Measurements from ENCODE around the gene HAS3.
"Not testable (repeated sequence)": the region's sequence is repeated elsewhere in the genome, so short reads cannot be mapped to it uniquely, and the experiment has no call there.

HAS3 gene

GRCh38 chr16:69105501-69106361, at the start of gene HAS3:
Gene HAS3 (plus strand): TSS chr16:69105653. CDS start chr16:69109396, 3,743 bp downstream.
- H3K9ac ChIP-seq (ENCODE audit: low read length), result peak within 1 kb of the TSS; percentile 74
- peaks cover 30% of the 10 kb centered on the region for H3K4me1 ChIP-seq (ENCODE audit: control insufficient read depth, insufficient read depth, low read length)
- peak within 1 kb of the TSS; percentile 85 for H3K4me3 ChIP-seq (ENCODE audit: low read depth, low read length)
- peak within 1 kb of the TSS; percentile 49; the same call in 1 of the 2 replicates for H3K27ac ChIP-seq (ENCODE audit: low read depth, low read length)
- no peaks in the 10 kb centered on the region for H3K9me3 ChIP-seq (ENCODE audit: control insufficient read depth, insufficient read depth, low read depth, low read length)
- peaks cover 16% of the 10 kb centered on the region for H3K36me3 ChIP-seq (ENCODE audit: control insufficient read depth, insufficient read depth, low read length)
- H3K27me3 ChIP-seq (ENCODE audit: control insufficient read depth, insufficient read depth, low read length), result peaks cover 9% of the 10 kb centered on the region; the same call in 1 of the 2 replicates

GRCh38 chr16:69055980-69056379, 49.5 kb upstream of the HAS3 start:
- Histone ChIP-seq H3K9me3 (ENCODE audit: control insufficient read depth, insufficient read depth, low read depth, low read length) (no peaks in the 10 kb centered on the region), H3K36me3 (ENCODE audit: control insufficient read depth, insufficient read depth, low read length) (no peaks in the 10 kb centered on the region), H3K4me3 (ENCODE audit: low read depth, low read length) (no peak overlapping the region), H3K27me3 (ENCODE audit: control insufficient read depth, insufficient read depth, low read length) (no peaks in the 10 kb centered on the region), H3K27ac (ENCODE audit: low read depth, low read length) (no peak overlapping the region), H3K4me1 (ENCODE audit: control insufficient read depth, insufficient read depth, low read length) (peaks cover 7% of the 10 kb centered on the region), H3K9ac (ENCODE audit: low read length) (no peak overlapping the region)

GRCh38 chr16:69056421-69056820, 49.0 kb upstream of the HAS3 start:
- Histone ChIP-seq H3K4me3 (ENCODE audit: low read depth, low read length) (no peak overlapping the region), H3K36me3 (ENCODE audit: control insufficient read depth, insufficient read depth, low read length) (no peaks in the 10 kb centered on the region), H3K4me1 (ENCODE audit: control insufficient read depth, insufficient read depth, low read length) (peaks cover 7% of the 10 kb centered on the region), H3K27me3 (ENCODE audit: control insufficient read depth, insufficient read depth, low read length) (no peaks in the 10 kb centered on the region), H3K9me3 (ENCODE audit: control insufficient read depth, insufficient read depth, low read depth, low read length) (no peaks in the 10 kb centered on the region), H3K9ac (ENCODE audit: low read length) (no peak overlapping the region), H3K27ac (ENCODE audit: low read depth, low read length) (no peak overlapping the region)

GRCh38 chr16:69057400-69058378, 47.8 kb upstream of the HAS3 start:
- H3K27me3 ChIP-seq (ENCODE audit: control insufficient read depth, insufficient read depth, low read length), result no peaks in the 10 kb centered on the region
- no peaks in the 10 kb centered on the region for H3K9me3 ChIP-seq (ENCODE audit: control insufficient read depth, insufficient read depth, low read depth, low read length)
- peaks cover 7% of the 10 kb centered on the region for H3K4me1 ChIP-seq (ENCODE audit: control insufficient read depth, insufficient read depth, low read length)
- H3K9ac ChIP-seq (ENCODE audit: low read length), result no peak overlapping the region
- no peaks in the 10 kb centered on the region for H3K36me3 ChIP-seq (ENCODE audit: control insufficient read depth, insufficient read depth, low read length)
- no peak overlapping the region for H3K27ac ChIP-seq (ENCODE audit: low read depth, low read length)
- H3K4me3 ChIP-seq (ENCODE audit: low read depth, low read length), result no peak overlapping the region

- peaks cover 23% of the 10 kb centered on the region for H3K4me1 ChIP-seq (ENCODE audit: control insufficient read depth, insufficient read depth, low read length)
- H3K4me3 ChIP-seq (ENCODE audit: low read depth, low read length); H3K9me3 ChIP-seq (ENCODE audit: control insufficient read depth, insufficient read depth, low read depth, low read length); H3K27me3 ChIP-seq (ENCODE audit: control insufficient read depth, insufficient read depth, low read length); H3K36me3 ChIP-seq (ENCODE audit: control insufficient read depth, insufficient read depth, low read length); H3K9ac ChIP-seq (ENCODE audit: low read length); H3K27ac ChIP-seq (ENCODE audit: low read depth, low read length): not testable (repeated sequence)
These were observed 42.0 kb upstream of the HAS3 start for GRCh38 chr16:69063491-69063890.

- no peak overlapping the region for H3K9ac ChIP-seq (ENCODE audit: low read length)
- H3K27ac ChIP-seq (ENCODE audit: low read depth, low read length), result no peak overlapping the region
- no peak overlapping the region for H3K4me3 ChIP-seq (ENCODE audit: low read depth, low read length)
- H3K27me3 ChIP-seq (ENCODE audit: control insufficient read depth, insufficient read depth, low read length), result no peaks in the 10 kb centered on the region
- H3K4me1 ChIP-seq (ENCODE audit: control insufficient read depth, insufficient read depth, low read length), result peaks cover 25% of the 10 kb centered on the region
- no peaks in the 10 kb centered on the region for H3K36me3 ChIP-seq (ENCODE audit: control insufficient read depth, insufficient read depth, low read length)
- no peaks in the 10 kb centered on the region for H3K9me3 ChIP-seq (ENCODE audit: control insufficient read depth, insufficient read depth, low read depth, low read length)
These were observed 41.2 kb upstream of the HAS3 start for GRCh38 chr16:69064124-69064763.

GRCh38 chr16:69064764-69065313, 40.6 kb upstream of the HAS3 start:
- no peaks in the 10 kb centered on the region for H3K9me3 ChIP-seq (ENCODE audit: control insufficient read depth, insufficient read depth, low read depth, low read length)
- no peak overlapping the region for H3K9ac ChIP-seq (ENCODE audit: low read length)
- H3K36me3 ChIP-seq (ENCODE audit: control insufficient read depth, insufficient read depth, low read length), result no peaks in the 10 kb centered on the region
- H3K27me3 ChIP-seq (ENCODE audit: control insufficient read depth, insufficient read depth, low read length), result no peaks in the 10 kb centered on the region
- no peak overlapping the region for H3K4me3 ChIP-seq (ENCODE audit: low read depth, low read length)
- no peak overlapping the region for H3K27ac ChIP-seq (ENCODE audit: low read depth, low read length)
- H3K4me1 ChIP-seq (ENCODE audit: control insufficient read depth, insufficient read depth, low read length), result peaks cover 27% of the 10 kb centered on the region

- H3K36me3 ChIP-seq (ENCODE audit: control insufficient read depth, insufficient read depth, low read length), result no peaks in the 10 kb centered on the region
- H3K27ac ChIP-seq (ENCODE audit: low read depth, low read length), result no peak overlapping the region
- H3K4me3 ChIP-seq (ENCODE audit: low read depth, low read length), result no peak overlapping the region
- H3K9ac ChIP-seq (ENCODE audit: low read length), result no peak overlapping the region
- H3K4me1 ChIP-seq (ENCODE audit: control insufficient read depth, insufficient read depth, low read length), result peaks cover 56% of the 10 kb centered on the region
- no peaks in the 10 kb centered on the region for H3K9me3 ChIP-seq (ENCODE audit: control insufficient read depth, insufficient read depth, low read depth, low read length)
- H3K27me3 ChIP-seq (ENCODE audit: control insufficient read depth, insufficient read depth, low read length), result no peaks in the 10 kb centered on the region
These were observed 35.9 kb upstream of the HAS3 start for GRCh38 chr16:69069504-69069903.

- H3K27me3 ChIP-seq (ENCODE audit: control insufficient read depth, insufficient read depth, low read length), result no peaks in the 10 kb centered on the region
- no peaks in the 10 kb centered on the region for H3K9me3 ChIP-seq (ENCODE audit: control insufficient read depth, insufficient read depth, low read depth, low read length)
- H3K9ac ChIP-seq (ENCODE audit: low read length), result peak overlapping the region; percentile 29
- no peaks in the 10 kb centered on the region for H3K36me3 ChIP-seq (ENCODE audit: control insufficient read depth, insufficient read depth, low read length)
- peaks cover 41% of the 10 kb centered on the region for H3K4me1 ChIP-seq (ENCODE audit: control insufficient read depth, insufficient read depth, low read length)
- H3K27ac ChIP-seq (ENCODE audit: low read depth, low read length), result peak overlapping the region; percentile 90; the same call in 1 of the 2 replicates
- no peak overlapping the region for H3K4me3 ChIP-seq (ENCODE audit: low read depth, low read length)
These were observed 34.4 kb upstream of the HAS3 start for GRCh38 chr16:69071036-69071435.

- H3K9ac ChIP-seq (ENCODE audit: low read length), result peak overlapping the region; percentile 73
- no peaks in the 10 kb centered on the region for H3K27me3 ChIP-seq (ENCODE audit: control insufficient read depth, insufficient read depth, low read length)
- peak overlapping the region; percentile 21; the same call in 1 of the 2 replicates for H3K4me3 ChIP-seq (ENCODE audit: low read depth, low read length)
- peaks cover 54% of the 10 kb centered on the region for H3K4me1 ChIP-seq (ENCODE audit: control insufficient read depth, insufficient read depth, low read length)
- no peaks in the 10 kb centered on the region for H3K36me3 ChIP-seq (ENCODE audit: control insufficient read depth, insufficient read depth, low read length)
- H3K9me3 ChIP-seq (ENCODE audit: control insufficient read depth, insufficient read depth, low read depth, low read length), result no peaks in the 10 kb centered on the region
- H3K27ac ChIP-seq (ENCODE audit: low read depth, low read length), result peak overlapping the region; percentile 90
These were observed 32.8 kb upstream of the HAS3 start for GRCh38 chr16:69072640-69072974.
